HG02981 (cell line): ENCODE data around the gene RNF213.
"Not testable (repeated sequence)": the region's sequence is repeated elsewhere in the genome, so short reads cannot be mapped to it uniquely, and the experiment has no call there.

ENCODE experiments used
- ATAC-seq: cut with Tn5 transposase; IDR thresholded peaks from one replicate; pipeline ENCODE4 v1.9.1; 2021; ENCODE audit warnings: mild to moderate bottlenecking, moderate library complexity; ENCODE audit not compliant: unreplicated experiment

The RNF213 gene

GRCh38 chr17:80291260-80291659 is 30.6 kb downstream of the RNF213 start:
- no peak for ATAC-seq

GRCh38 chr17:80291691-80292487 is 31.2 kb downstream of the RNF213 start:
- no peak for ATAC-seq

DNA sequence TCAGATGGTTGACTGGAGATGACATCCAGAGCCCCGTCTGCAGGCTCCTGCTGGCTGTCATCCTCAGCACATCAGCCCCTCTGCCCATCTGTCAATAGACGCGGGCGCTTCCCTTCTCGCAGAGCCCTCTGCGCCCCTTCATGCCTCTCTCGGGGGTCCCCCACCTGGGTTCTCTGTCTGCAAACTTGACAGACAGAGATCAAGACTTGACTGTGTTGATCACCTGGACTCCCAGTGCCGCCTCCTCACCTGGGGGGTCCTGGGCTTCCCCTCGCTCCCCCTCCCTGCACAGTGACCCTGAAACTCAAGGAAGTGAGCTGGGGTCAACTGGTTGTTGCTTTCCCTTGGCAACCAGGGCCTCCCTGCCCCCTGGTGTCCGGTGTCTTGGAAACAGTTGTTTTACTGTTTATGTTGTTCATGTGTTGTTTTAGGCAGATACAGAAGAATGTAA is 31.9 kb downstream of the RNF213 start:
- no peak for ATAC-seq

- no peak for ATAC-seq
These were observed 33.6 kb downstream of the RNF213 start for GRCh38 chr17:80294210-80294609.

DNA sequence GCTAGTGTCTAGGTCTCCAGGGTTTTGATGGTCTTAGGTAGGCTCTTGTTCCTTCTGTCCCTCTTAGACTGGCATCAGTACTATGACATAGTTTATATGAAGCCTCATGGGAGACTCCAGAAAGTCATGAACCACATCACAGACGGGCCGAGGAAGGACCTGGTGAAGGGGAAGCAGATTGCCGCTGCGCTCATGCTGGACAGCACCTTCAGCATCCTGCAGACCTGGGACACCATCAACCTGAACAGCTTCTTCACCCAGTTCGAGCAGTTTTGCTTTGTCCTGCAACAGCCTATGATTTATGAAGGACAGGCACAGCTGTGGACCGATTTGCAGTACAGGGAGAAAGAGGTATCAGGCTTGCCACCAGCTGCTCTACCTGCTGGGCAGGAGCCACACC is 34.0 kb downstream of the RNF213 start:
- no peak for ATAC-seq

- no peak for ATAC-seq
These were observed 34.5 kb downstream of the RNF213 start for GRCh38 chr17:80295146-80295545.

- ATAC-seq, result no peak
These were observed 34.9 kb downstream of the RNF213 start for GRCh38 chr17:80295559-80295958.

- no peak for ATAC-seq
These were observed 35.6 kb downstream of the RNF213 start for GRCh38 chr17:80296221-80296620.

GRCh38 chr17:80297996-80298560 is 37.4 kb downstream of the RNF213 start:
- no peak for ATAC-seq

DNA sequence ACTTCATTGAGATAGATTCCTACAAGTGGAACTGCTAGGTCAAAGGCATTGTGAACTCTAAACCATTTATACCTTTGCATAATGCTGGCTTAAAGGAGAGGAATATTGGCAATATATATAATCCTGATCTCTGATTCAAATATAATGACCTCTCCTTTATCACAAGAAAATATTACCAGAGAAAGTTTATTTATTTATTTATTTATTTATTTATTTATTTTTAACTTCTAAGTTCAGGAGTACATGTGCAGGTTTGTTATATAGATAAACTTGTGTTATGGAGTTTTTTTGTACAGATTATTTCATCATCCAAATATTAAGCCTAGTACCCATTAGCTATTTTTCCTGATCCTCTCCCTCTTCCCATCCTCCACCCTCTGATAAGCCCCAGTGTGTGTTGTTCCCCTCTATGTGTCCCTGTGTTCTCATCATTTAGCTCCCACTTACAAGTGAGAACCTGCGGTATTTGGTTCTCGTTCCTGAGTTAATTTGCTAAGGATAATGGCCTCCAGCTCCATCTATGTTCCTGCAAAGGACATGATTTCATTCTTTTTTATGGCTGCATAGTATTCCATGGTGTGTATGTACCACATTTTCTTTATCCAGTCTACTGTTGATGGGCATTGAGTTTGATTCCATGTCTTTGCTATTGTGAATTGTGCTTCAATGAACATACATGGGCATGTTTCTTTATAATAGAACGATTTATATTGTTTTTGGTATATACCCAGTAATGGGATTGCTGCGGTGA is 38.9 kb downstream of the RNF213 start:
- ATAC-seq, result not testable (repeated sequence)

DNA sequence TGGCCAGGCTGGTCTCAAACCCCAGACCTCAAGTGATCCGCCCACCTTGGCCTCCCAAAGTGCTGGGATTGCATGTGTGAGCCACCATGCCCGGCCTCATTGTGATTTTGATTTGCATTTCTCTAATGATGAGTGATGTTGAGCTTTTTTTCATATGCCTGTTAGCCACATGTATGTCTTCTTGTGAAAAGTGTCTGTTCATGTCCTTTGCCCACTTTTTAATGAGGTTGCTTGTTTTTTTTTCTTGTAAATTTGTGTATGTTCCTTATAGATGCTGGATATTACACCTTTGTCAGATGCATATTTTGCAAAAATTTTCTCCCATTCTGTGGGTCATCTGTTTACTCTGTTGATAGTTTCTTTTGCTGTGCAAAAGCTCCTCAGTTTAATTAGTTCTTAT is 40.1 kb downstream of the RNF213 start:
- ATAC-seq, result not testable (repeated sequence)

DNA sequence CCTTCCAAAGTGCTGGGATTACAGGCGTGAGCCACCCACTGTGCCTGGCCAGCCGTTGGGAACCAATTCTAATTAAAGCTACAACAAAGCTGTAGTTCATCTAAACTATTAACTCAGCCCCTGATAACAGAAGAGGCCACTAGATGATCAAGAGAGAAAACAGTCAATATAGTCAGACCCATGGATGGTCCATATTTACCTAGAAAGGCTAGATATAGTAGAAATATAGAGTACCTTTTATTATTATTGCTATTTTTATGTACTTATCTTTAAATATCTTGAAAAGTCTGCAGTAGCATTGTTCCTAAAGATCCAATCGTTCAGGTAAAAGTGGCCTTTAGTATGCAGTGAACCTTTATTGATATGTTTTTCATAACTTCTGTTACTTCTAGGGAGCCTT is 43.2 kb downstream of the RNF213 start:
- no peak for ATAC-seq

DNA sequence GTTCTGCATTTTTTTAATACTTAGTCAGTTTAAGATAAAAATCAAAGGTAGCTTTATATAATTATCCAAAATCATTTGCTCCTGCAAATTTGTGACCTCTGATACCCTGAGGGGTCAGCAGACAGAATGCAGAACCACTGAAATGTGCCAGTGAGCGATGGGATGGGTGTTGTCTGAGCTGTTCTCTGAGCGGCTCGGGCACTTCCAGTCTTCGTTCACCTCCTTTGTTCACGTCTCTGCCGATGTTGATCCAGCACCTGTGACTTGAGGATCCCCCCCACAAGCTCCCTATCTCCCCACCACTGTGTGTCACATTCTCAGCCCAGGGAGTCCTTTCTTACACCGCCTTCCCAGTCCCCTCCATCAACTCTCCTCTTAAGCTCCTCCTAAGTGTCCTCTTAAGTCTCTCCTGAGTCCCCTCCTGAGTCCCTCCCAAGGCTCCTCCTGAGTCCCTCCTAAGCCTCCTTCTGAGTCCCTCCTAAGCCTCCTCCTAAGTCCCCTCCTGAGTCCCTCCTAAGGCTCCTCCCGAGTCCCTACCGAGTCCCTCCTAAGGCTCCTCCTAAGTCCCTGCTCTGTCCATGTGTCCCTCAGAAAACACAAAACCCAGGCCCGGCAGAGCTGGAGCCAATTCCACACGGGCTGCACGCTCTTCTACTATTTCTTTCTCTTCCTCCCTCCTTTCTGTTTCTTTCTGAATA is 47.5 kb downstream of the RNF213 start:
- ATAC-seq, result no peak

GRCh38 chr17:80308692-80309517 is 48.3 kb downstream of the RNF213 start:
- no peak for ATAC-seq

DNA sequence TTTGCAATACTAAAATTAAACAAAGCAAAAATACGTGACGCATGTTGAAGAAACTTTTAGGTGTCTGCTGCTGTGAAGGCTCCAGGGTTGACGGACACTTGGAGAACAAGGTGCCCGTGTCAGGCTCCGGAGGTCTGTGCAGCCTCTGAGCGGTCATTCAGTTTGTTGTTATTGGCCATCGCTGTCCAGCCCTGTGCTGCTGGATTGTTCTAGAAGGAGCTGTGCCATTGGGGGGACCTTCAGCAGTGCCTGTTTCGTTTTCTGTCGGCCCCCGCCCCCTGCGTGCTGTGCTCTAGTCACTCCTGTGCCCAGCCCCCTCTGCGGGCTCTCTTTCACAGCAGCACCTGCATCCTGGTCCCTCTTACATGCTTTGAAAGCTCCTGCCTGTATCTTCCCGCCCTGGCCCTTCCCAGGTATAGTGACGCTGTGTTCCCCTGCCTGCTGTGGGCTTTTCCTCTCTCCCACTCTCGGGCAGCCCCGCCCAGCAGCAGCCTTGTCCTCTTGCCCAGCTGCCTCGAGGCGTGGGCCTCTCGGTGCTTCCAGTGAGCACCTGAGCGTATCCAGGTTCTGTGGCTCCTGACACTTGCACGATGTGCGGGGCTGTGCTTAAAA is 50.7 kb downstream of the RNF213 start:
- ATAC-seq, result no peak

DNA sequence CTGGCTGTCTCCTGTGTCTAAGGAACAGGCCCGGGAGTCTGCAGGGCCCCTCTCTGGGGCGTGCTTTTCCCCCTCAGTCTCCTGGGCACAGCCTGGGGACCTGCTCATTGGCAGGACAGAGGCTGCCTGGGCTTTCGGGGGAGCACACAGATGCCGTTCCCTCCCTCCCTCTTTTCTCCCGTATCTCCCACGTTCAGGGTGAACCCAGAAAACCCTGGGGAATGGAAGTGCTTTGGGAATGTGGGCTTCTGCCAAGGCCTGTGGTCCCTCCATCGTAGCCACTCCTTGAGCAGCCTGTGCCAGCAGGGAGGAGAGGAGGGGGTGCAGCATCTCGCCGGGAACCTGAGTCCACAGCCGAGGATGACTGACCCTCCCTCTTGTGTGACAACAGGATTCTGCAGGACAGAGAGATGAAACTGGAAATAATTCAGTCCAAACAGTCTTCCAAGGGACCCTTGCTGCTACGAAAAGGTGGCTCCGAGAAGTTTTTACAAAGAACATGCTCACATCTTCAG is 52.0 kb downstream of the RNF213 start:
- ATAC-seq, result no peak

GRCh38 chr17:80313160-80313829 is 52.6 kb downstream of the RNF213 start:
- no peak for ATAC-seq

- not testable (repeated sequence) for ATAC-seq
These were observed 53.3 kb downstream of the RNF213 start for GRCh38 chr17:80313946-80314345.

- ATAC-seq, result no peak
These were observed 55.0 kb downstream of the RNF213 start for GRCh38 chr17:80315517-80316182.
